Uterus (tissue), 2 donors: ENCODE data around the gene NKAIN2.

ENCODE experiments used
- POLR2A ChIP-seq, 2 donors: fragments of 450-650 bp; IDR thresholded peaks; one replicate each; pipeline ENCODE4 v1.6.1; 2016; ENCODE audit warnings: antibody characterized with exemption in 2 of 2, mild to moderate bottlenecking in 1 of 2, moderate library complexity in 1 of 2
- TF ChIP-seq, protein P1 (sequence below), 4 experiments: fragments of 200-600 bp in 2 of 4; fragments of 450-650 bp in 2 of 4; sonication (generic) in 2 of 4; IDR thresholded peaks; one replicate each; pipeline ENCODE4 v1.5.1; 2016 to 2019; ENCODE audit warnings: antibody characterized with exemption in 4 of 4, mild to moderate bottlenecking in 2 of 4, moderate library complexity in 1 of 4

DNA sequence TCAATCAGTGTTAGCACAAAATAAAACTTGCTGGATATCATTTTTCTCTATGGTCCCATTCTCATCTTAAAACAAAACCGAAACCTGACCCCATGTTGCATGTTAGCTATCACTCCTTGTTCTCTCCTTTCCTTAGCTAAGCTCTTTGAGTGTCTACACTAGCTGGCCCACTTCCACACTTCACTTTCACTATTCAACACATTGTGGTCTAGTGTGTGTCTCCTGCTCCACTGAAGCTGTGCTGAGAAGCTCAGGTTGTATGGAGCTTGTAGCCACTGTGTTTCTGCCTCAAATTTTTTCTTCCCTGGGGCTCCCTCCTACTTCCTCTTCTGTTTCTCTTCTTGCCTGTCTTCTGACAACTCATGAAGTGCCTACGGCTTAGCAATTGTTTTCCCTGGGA lies 223.0 kb downstream of the NKAIN2 start:
- TF ChIP-seq, protein P1, sequence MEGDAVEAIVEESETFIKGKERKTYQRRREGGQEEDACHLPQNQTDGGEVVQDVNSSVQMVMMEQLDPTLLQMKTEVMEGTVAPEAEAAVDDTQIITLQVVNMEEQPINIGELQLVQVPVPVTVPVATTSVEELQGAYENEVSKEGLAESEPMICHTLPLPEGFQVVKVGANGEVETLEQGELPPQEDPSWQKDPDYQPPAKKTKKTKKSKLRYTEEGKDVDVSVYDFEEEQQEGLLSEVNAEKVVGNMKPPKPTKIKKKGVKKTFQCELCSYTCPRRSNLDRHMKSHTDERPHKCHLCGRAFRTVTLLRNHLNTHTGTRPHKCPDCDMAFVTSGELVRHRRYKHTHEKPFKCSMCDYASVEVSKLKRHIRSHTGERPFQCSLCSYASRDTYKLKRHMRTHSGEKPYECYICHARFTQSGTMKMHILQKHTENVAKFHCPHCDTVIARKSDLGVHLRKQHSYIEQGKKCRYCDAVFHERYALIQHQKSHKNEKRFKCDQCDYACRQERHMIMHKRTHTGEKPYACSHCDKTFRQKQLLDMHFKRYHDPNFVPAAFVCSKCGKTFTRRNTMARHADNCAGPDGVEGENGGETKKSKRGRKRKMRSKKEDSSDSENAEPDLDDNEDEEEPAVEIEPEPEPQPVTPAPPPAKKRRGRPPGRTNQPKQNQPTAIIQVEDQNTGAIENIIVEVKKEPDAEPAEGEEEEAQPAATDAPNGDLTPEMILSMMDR (IDR thresholded peaks at IDR 0.05): no peak
- no peak for TF ChIP-seq POLR2A (IDR thresholded peaks at IDR 0.05)
